ENCODE measurements around the gene MGAT4C. TPM values are rescaled to one million over a fixed set of nuclear protein-coding genes. Genes with fewer than 3 reads are reported as not detected.

The MGAT4C gene
- total and polyA plus RNA-seq, 8 donors: under 0.01 to 4.0 (median 0.06) TPM; not detected in 2

GRCh38 chr12:85948340-85948739 lies 307.9 kb downstream of the MGAT4C start:
- H3K4me3 ChIP-seq: no peak overlapping the region
- WGBS, 5 donors: 86 to 94% (median 88%) methylated on average over 1 of the region's 1 CpG
- TF ChIP-seq EP300 (IDR thresholded peaks at IDR 0.05): no peak
- no peak for TF ChIP-seq CTCF (IDR thresholded peaks at IDR 0.05)
- TF ChIP-seq POLR2A (IDR thresholded peaks at IDR 0.05): no peak
- TF ChIP-seq POLR2AphosphoS5 (IDR thresholded peaks at IDR 0.05): no peak

GRCh38 chr12:85947286-85947685 lies 308.9 kb downstream of the MGAT4C start:
- no peak for TF ChIP-seq POLR2AphosphoS5 (IDR thresholded peaks at IDR 0.05)
- TF ChIP-seq POLR2A (IDR thresholded peaks at IDR 0.05): no peak
- TF ChIP-seq EP300 (IDR thresholded peaks at IDR 0.05): no peak
- no peak for TF ChIP-seq CTCF (IDR thresholded peaks at IDR 0.05)
- no peaks in the 10 kb centered on the region for H3K27me3 ChIP-seq
- WGBS, 5 donors: 86 to 93% (median 91%) methylated on average over 12 of the region's 12 CpGs
- DNase-seq: no peak
- no peaks in the 10 kb centered on the region for H3K9me3 ChIP-seq
- no peaks in the 10 kb centered on the region for H3K4me1 ChIP-seq
- intact Hi-C loops (cut with DNase I; ENCODE audit: low total_unique reads): no loop called here
- H3K27ac ChIP-seq: no peak overlapping the region
- no peak overlapping the region for H3K4me3 ChIP-seq
- H3K36me3 ChIP-seq: no peaks in the 10 kb centered on the region

More at GRCh38 chr12:85948340-85948739, 307.9 kb downstream of the MGAT4C start:
- DNase-seq: no peak
- no peaks in the 10 kb centered on the region for H3K36me3 ChIP-seq
- no peak overlapping the region for H3K27ac ChIP-seq
- H3K9me3 ChIP-seq: no peaks in the 10 kb centered on the region
- no peaks in the 10 kb centered on the region for H3K27me3 ChIP-seq
- H3K4me1 ChIP-seq: no peaks in the 10 kb centered on the region
- intact Hi-C loops (cut with DNase I; ENCODE audit: low total_unique reads): no loop called here

GRCh38 chr12:85946375-85946774 lies 309.8 kb downstream of the MGAT4C start:
- Histone ChIP-seq H3K27me3 (no peaks in the 10 kb centered on the region), H3K4me1 (no peaks in the 10 kb centered on the region), H3K9me3 (no peaks in the 10 kb centered on the region), H3K36me3 (no peaks in the 10 kb centered on the region), H3K27ac (no peak overlapping the region), H3K4me3 (no peak overlapping the region)
- DNase-seq: no peak
- intact Hi-C loops (cut with DNase I; ENCODE audit: low total_unique reads): no loop called here
- WGBS, 5 donors: 89 to 93% (median 92%) methylated on average over 5 of the region's 5 CpGs
- TF ChIP-seq EP300 (IDR thresholded peaks at IDR 0.05) (no peak), POLR2A (IDR thresholded peaks at IDR 0.05) (no peak), CTCF (IDR thresholded peaks at IDR 0.05) (no peak), POLR2AphosphoS5 (IDR thresholded peaks at IDR 0.05) (no peak)

- TF ChIP-seq EP300 (IDR thresholded peaks at IDR 0.05) (no peak), CTCF (IDR thresholded peaks at IDR 0.05) (no peak), POLR2A (IDR thresholded peaks at IDR 0.05) (no peak), POLR2AphosphoS5 (IDR thresholded peaks at IDR 0.05) (no peak)
- H3K4me3 ChIP-seq: no peak overlapping the region
- H3K36me3 ChIP-seq: no peaks in the 10 kb centered on the region
- no peak overlapping the region for H3K27ac ChIP-seq
- no peaks in the 10 kb centered on the region for H3K4me1 ChIP-seq
- no peaks in the 10 kb centered on the region for H3K27me3 ChIP-seq
- no peak for DNase-seq
- no peaks in the 10 kb centered on the region for H3K9me3 ChIP-seq
- intact Hi-C loops (cut with DNase I; ENCODE audit: low total_unique reads): no loop called here
Measured at GRCh38 chr12:85927166-85927565, 329.0 kb downstream of the MGAT4C start.

Data from stomach (tissue), 9 donors.